Endothelial cell (in vitro differentiated cells): ENCODE data around the gene FBXL20. TPM values are rescaled to one million over a fixed set of nuclear protein-coding genes. Genes with fewer than 3 reads are reported as not detected.
"Not testable (repeated sequence)": the region's sequence is repeated elsewhere in the genome, so short reads cannot be mapped to it uniquely, and the experiment has no call there.

ENCODE experiments used
- DNase-seq: peaks from one replicate; pipeline ENCODE4 v3.0.0; 2021; ENCODE audit warnings: low spot score
- H3K27ac Mint-ChIP-seq: one replicate; pipeline ENCODE4 v1.8.0; 2021; ENCODE audit warnings: mixed read lengths, inconsistent platforms; ENCODE audit not compliant: unreplicated experiment
- H3K27me3 Mint-ChIP-seq: one replicate; pipeline ENCODE4 v1.8.0; 2021; ENCODE audit warnings: mild to moderate bottlenecking, moderate library complexity, mixed read lengths, inconsistent platforms; ENCODE audit not compliant: unreplicated experiment
- H3K36me3 Mint-ChIP-seq: one replicate; pipeline ENCODE4 v1.8.0; 2021; ENCODE audit warnings: mild to moderate bottlenecking, low read depth, mixed read lengths, inconsistent platforms; ENCODE audit not compliant: unreplicated experiment
- H3K4me1 Mint-ChIP-seq: one replicate; pipeline ENCODE4 v1.8.0; 2021; ENCODE audit warnings: mild to moderate bottlenecking, mixed read lengths, inconsistent platforms; ENCODE audit not compliant: unreplicated experiment
- H3K4me3 Mint-ChIP-seq: one replicate; pipeline ENCODE4 v1.8.0; 2021; ENCODE audit warnings: mild to moderate bottlenecking, mixed read lengths, inconsistent platforms; ENCODE audit not compliant: unreplicated experiment
- H3K9me3 Mint-ChIP-seq: one replicate; pipeline ENCODE4 v1.8.0; 2021; ENCODE audit warnings: mixed read lengths, inconsistent platforms; ENCODE audit not compliant: unreplicated experiment
- total RNA-seq: library from RNA; stranded (reverse); fragmentation: NEBNext Ultra II Directional; extraction: Animal tissue kit (Norgen Biotek cat#: 25700); gene quantifications from one replicate; pipeline ENCODE4 v1.2.1, GENCODE V29; 2021; ENCODE audit not compliant: unreplicated experiment
- TF ChIP-seq, protein P1 (sequence below): fragments of 200-600 bp; sonication (generic); IDR thresholded peaks from one replicate; pipeline ENCODE4 v1.5.0; 2021; ENCODE audit warnings: antibody characterized with exemption; ENCODE audit not compliant: unreplicated experiment

The FBXL20 gene
- total RNA-seq, 1 donor from 2014 or later = 26.6 TPM

DNA sequence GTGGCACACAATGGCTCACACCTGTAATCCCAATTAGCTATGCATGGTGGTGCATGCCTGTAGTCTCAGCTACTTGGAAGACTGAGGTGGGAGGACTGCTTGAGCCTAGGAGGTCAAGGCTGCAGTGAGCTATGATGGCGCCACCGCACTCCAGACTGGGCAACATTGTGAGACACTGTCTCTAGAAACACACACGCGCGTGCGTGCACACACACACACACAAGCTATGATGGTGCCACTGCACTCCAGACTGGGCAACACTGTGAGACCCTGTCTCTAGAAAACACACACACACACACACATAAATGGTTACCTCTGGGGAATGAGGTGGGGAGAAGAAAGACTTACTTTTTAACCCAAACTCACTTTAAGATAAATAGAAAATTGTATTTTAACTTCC, 16.4 kb downstream of the FBXL20 start:
- Mint-ChIP-seq H3K36me3 (no peaks in the 10 kb centered on the region), H3K27ac (no peak overlapping the region), H3K4me1 (no peaks in the 10 kb centered on the region), H3K9me3 (no peaks in the 10 kb centered on the region), H3K27me3 (no peaks in the 10 kb centered on the region), H3K4me3 (no peak overlapping the region)
- DNase-seq = no peak
- TF ChIP-seq, protein P1, sequence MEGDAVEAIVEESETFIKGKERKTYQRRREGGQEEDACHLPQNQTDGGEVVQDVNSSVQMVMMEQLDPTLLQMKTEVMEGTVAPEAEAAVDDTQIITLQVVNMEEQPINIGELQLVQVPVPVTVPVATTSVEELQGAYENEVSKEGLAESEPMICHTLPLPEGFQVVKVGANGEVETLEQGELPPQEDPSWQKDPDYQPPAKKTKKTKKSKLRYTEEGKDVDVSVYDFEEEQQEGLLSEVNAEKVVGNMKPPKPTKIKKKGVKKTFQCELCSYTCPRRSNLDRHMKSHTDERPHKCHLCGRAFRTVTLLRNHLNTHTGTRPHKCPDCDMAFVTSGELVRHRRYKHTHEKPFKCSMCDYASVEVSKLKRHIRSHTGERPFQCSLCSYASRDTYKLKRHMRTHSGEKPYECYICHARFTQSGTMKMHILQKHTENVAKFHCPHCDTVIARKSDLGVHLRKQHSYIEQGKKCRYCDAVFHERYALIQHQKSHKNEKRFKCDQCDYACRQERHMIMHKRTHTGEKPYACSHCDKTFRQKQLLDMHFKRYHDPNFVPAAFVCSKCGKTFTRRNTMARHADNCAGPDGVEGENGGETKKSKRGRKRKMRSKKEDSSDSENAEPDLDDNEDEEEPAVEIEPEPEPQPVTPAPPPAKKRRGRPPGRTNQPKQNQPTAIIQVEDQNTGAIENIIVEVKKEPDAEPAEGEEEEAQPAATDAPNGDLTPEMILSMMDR = no peak

DNA sequence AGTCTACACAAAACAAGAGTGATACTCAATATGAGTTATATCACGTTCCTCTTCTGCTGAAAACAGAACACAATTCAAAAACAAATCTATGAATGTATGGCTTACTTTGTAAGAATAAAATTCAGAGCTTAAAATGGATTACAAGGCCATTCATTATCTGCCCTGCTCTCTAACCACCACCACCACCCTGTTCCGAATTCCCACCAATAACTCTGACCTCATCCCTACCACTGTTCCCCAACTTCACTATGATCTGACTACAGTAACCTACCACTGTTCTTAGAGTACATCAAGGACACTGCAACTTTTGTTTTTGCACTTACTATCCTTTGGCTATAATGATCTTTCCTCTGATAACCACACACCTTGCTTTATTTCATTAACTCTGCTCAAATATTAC, 21.3 kb downstream of the FBXL20 start:
- TF ChIP-seq, protein P1 = no peak
- no peaks in the 10 kb centered on the region for H3K27me3 Mint-ChIP-seq
- H3K4me1 Mint-ChIP-seq = no peaks in the 10 kb centered on the region
- DNase-seq = no peak
- H3K9me3 Mint-ChIP-seq = no peaks in the 10 kb centered on the region
- H3K27ac Mint-ChIP-seq = no peak overlapping the region
- H3K4me3 Mint-ChIP-seq = no peak overlapping the region
- no peaks in the 10 kb centered on the region for H3K36me3 Mint-ChIP-seq

DNA sequence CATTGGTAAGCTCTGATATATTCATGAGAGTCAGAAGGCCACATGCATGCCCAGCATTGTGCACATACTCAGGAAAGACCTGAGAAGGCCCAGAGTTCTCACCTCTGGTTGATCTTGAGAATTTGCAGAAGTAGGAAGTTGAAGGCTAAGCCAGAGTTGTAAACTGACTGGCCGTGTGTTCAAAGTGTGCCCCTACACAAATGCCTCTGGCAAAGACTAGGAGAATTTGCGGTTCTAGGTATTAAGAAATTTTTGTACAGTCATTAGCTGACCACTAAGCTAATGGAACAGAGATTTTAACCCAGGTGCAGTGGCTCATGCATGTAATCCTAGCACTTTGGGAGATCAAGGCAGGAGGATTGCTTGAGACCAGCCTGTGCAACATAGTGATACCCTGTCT, 25.0 kb downstream of the FBXL20 start:
- H3K9me3 Mint-ChIP-seq = no peaks in the 10 kb centered on the region
- no peak overlapping the region for H3K4me3 Mint-ChIP-seq
- no peaks in the 10 kb centered on the region for H3K36me3 Mint-ChIP-seq
- no peak for DNase-seq
- TF ChIP-seq, protein P1 = no peak
- no peak overlapping the region for H3K27ac Mint-ChIP-seq
- H3K27me3 Mint-ChIP-seq = no peaks in the 10 kb centered on the region
- H3K4me1 Mint-ChIP-seq = no peaks in the 10 kb centered on the region

DNA sequence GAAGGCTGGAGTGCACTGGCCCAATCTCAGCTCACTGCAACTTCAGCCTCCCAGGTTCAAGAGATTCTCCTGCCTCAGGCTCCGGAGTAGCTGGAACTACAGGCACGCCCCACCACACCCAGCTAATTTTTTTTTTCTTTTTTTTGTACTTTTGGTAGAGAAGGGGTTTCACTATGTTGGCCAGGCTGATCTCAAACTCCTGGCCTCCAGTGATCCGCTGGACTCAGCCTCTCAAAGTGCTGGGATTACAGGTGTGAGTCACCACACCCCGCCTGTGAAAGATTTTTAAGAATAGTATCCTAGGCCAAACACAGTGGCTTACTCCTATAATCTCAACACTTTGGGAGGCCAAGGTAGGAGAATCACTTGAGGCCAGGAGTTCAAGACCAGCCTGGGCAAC, 33.6 kb downstream of the FBXL20 start:
- H3K27ac Mint-ChIP-seq, H3K27me3 Mint-ChIP-seq, H3K9me3 Mint-ChIP-seq, H3K36me3 Mint-ChIP-seq, DNase-seq, H3K4me1 Mint-ChIP-seq, H3K4me3 Mint-ChIP-seq: not testable (repeated sequence)

DNA sequence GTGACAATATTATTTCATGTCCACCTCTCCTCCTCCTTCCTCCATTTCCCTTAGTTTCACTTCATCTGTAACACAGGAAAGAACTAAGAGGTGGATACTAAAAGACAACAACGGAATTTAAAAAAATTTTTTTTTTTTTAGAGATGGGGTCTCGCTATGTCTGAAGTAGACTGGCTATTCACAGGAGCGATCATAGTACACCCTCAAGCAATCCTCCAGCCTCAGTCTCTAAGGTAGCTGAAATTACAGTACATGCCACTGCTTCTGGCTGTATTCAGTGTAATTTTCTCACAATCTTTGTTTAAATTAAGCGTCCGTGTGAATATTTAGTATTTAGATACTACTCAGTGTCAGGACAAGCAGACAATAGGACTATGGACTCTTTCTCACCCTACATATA, 35.6 kb downstream of the FBXL20 start:
- no peaks in the 10 kb centered on the region for H3K9me3 Mint-ChIP-seq
- peaks cover 5% of the 10 kb centered on the region for H3K4me1 Mint-ChIP-seq
- no peak for DNase-seq
- TF ChIP-seq, protein P1 = no peak
- no peaks in the 10 kb centered on the region for H3K27me3 Mint-ChIP-seq
- H3K36me3 Mint-ChIP-seq = no peaks in the 10 kb centered on the region
- H3K27ac Mint-ChIP-seq = no peak overlapping the region
- no peak overlapping the region for H3K4me3 Mint-ChIP-seq

DNA sequence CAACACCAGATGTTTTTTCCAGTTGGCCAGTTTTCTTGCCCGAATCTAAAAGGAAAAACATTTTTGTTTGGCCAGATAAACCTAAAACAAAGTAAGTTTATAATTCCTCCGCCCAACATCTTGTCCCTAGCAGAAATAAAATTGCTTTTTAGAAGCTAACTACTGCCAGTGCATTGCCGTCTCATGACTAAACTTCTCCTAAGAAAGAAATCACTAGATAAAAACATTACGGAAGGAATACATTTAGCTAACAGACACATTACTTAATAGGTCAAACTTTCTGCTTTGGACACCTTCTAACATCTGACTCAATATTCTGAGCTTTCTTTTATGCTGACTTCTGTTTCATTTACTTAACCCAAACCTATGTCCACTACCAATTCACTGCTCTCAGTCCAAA, 36.2 kb downstream of the FBXL20 start:
- Mint-ChIP-seq H3K27me3 (no peaks in the 10 kb centered on the region), H3K27ac (no peak overlapping the region)
- TF ChIP-seq, protein P1 = no peak

More for the DNA sequence above, 36.2 kb downstream of the FBXL20 start:
- peaks cover 5% of the 10 kb centered on the region for H3K4me1 Mint-ChIP-seq
- H3K4me3 Mint-ChIP-seq = no peak overlapping the region
- H3K36me3 Mint-ChIP-seq = no peaks in the 10 kb centered on the region
- DNase-seq = no peak
- no peaks in the 10 kb centered on the region for H3K9me3 Mint-ChIP-seq
